HTERT RPE-1 (cell line): ENCODE measurements around the gene NKX1-1.
"Not testable (repeated sequence)": the region's sequence is repeated elsewhere in the genome, so short reads cannot be mapped to it uniquely, and the experiment has no call there.

Source experiments
- in situ Hi-C: fragments of 300-500 bp; cut with MboI; formaldehyde crosslinking; loops from 4 replicates; pipeline ENCODE4 v1.14.3; 2020; ENCODE audit warnings: low sequenced_read_pairs

The NKX1-1 gene

GRCh38 chr4:1375051-1375721 lies 31.1 kb downstream of the NKX1-1 start:
- in situ Hi-C loops: no loop called here

GRCh38 chr4:1374706-1375045 lies 31.6 kb downstream of the NKX1-1 start:
- in situ Hi-C loops: no loop called here

GRCh38 chr4:1373892-1374705 lies 32.1 kb downstream of the NKX1-1 start:
- in situ Hi-C loops: no loop called here

DNA sequence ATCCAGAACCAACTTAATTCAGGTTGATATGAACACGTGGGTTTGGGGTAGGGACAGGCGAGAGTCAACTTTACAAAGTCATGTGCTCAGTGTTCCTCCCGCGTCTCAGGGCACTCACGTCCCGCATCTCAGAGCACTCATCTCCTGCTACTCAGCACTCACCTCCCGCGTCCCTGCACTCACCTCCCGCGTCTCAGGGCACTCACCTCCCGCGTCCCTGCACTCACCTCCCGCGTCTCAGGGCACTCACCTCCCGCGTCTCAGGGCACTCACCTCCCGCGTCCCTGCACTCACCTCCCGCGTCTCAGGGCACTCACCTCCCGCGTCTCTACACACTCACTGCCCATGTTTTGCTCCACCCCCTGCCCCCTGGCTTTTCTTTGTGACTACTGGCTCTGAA lies 33.7 kb downstream of the NKX1-1 start:
- in situ Hi-C loops: not testable (repeated sequence)

DNA sequence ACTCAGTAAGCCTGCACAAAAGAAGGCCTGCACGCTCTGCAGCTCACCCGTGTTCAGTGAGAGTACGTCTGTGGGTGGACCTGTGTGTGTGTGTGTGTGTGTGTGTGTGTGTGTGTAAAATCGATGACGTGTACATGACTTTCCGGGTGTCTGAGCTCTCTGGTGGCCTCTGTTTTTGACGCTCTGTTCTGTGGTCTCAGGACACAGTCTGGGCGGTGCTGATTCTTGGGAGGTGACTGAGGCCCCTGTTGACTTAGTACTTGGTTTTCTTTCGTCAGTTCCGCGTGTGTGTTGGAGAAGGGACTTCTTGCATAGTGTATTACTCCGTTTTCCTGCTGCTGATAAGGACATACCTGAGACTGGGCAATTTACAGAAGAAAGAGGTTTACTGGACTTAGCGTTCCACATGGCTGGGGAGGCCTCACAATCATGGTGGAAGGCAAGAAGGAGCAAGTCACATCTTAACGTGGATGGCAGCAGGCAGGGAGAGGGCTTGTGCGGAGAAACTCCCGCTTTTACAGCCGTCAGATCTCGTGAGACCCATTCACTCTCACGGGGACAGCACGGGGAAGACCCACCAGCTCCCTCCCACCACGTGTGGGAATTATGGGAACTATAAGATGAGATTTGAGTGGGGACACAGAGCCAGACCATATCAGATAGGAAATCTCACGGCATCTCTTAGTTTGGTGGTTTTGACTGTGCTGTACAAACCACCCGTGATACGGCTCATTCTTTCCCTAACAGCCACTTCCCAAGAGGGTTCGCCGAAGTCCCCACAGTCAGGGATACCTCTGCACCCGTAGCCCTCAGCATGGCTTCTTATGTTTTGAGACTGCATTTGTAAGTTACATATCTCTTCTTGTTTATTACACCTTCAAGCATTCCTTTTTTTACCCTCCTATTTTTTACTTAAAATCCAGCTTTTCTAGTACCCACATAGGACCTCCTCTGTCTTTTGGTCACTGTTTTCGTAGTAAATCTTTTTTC lies 34.8 kb downstream of the NKX1-1 start:
- in situ Hi-C loops: no loop called here

DNA sequence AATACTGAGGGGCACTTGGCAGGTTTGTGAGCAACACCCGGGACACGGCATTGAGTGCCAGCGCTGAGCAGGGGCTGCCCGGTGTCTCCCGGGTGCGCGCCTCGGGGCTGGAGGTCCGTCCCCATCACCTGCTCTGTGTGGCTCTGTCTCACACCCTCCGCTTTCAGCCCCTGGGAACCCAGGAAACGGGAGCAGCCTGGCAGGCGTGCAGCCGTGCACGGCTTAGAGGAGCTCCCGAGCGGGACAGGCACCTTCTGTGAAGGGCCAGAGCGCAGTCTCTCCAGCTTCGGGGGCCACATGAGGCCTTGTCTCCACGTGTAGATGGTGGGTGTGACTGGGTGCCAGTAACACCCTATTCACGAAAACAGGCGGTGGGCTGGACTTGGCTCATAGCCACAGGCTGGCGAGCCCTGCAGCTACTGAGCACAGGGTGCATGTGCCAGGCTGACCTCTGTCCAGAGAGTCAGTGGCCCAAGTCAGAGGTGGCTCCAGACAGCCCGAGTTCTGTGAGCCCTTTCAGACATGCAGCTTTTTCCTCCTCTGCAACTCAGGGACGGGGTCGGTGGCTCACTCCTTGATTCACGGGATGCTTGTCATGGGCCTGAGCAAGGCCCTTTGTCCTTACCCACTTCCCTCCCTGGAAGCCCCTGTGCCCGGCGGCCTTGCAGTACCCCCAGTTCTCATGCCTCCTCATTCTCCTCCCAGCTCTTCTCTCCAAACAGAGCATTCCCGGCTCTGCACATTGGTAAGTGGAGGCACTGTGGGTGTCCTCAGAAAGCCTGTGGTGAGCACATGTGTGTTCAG lies 35.7 kb downstream of the NKX1-1 start:
- in situ Hi-C loops: no loop called here

DNA sequence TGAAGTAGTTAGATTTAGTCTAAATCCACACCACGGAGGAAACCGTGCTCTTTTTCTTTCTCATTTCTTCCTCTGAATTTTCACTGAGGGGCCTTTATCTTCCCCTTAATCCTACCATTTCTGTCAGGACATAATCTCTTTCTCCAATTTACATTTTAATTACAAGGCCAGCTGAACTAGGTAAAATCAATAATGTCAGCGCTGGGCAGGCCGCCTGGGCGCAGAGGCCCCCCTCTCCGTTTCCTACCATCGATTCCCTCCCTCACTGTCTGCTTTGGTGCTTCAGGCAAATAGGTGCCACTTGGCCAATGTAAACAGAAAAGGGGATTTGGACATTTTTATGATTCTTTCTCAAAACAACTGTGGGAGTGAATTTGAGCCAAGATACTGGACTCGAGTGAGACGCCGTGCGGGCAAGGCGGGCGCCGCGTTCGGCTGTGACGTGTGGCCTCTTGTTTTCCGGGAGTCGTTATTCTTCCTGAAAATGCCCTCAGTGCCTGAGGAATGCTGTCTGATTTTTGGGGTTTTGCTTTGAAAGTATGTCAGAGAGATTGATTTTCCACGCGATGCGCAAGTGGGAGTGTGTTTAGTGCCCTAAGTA lies 36.7 kb downstream of the NKX1-1 start:
- in situ Hi-C loops: no loop called here

DNA sequence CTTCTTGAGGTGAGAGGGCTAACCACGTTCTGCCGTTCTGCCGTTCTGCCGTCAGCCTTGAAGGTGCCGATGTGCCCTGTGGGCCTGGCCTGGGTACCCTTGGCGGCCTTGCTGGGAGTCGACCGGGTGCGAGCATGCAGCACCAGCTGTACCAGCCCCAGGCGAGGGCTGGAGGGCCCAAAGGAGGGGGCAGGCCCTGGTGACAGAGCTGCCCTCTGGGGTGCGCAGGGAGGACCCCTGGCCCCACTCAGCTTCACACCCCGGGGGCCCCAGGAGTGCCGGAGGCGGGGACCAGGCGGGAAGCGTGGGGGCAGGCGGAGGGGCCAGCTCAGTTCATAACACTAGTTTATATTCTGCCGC lies 37.2 kb downstream of the NKX1-1 start:
- in situ Hi-C loops: no loop called here

- in situ Hi-C loops: no loop called here
Observed at GRCh38 chr4:1368421-1369090, 37.7 kb downstream of the NKX1-1 start.

DNA sequence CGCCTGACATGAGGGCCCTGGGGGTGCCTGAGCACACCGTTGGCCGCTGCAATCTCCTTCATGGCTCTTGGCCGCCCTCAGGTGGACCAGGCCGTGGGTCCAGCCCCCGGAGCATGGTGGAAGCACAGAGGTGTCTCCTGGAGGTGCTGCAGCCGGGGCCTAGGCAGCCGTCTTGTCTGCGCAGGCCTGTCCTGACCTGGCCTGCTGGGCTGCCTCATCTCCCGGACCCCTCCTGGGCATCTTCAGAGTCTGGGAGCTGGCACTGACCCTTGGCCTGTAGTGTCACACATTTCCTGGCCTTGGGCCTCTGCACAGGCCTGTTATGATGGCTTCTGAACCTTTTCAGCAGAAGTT lies 38.3 kb downstream of the NKX1-1 start:
- in situ Hi-C loops: no loop called here

GRCh38 chr4:1367230-1367935 lies 38.9 kb downstream of the NKX1-1 start:
- in situ Hi-C loops: no loop called here

DNA sequence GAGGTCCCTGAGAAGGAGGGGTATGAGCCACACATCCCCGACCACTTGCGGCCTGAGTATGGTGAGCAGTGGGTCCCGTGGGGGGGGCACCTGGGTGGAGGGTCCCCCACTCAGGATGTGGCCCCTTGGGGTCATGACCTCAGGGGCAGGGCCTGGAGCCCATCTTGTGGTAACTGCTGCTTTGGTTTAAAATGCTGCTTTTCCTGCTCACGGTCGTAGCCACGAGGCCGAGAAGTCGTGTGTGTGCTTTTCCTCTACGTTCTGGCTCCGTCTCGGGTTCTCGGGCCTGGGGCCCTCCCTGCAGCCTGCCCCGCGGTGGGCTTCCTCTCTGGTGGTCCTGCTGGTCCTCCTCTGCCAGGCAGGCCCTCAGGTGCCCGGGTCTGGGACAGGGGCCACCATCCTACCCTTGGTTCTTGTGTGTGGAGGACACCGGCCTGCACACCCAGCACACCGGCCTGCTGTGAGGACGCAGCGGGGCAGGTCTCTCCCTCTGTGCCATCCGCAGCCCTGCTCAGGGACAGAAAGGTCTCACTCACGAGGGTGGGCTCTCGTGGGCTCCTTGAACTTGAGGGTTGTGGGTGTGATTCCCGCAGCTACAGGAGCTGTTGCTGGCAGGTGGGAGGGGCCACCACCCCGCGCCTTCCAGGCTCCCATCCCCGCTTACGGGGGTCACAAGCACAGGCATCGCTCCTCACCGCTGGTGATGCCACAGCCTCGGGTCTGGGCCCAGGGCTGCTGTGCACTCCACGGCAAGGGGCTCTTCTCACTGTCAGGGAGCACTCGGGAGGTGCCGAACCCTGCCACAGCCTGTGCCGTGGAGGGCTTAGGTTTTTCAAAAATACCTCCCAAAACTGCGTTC lies 39.6 kb downstream of the NKX1-1 start:
- in situ Hi-C loops: no loop called here

- in situ Hi-C loops: no loop called here
Observed at GRCh38 chr4:1365271-1366178, 40.7 kb downstream of the NKX1-1 start.

- in situ Hi-C loops: no loop called here
Observed at GRCh38 chr4:1364748-1365147, 41.5 kb downstream of the NKX1-1 start.

DNA sequence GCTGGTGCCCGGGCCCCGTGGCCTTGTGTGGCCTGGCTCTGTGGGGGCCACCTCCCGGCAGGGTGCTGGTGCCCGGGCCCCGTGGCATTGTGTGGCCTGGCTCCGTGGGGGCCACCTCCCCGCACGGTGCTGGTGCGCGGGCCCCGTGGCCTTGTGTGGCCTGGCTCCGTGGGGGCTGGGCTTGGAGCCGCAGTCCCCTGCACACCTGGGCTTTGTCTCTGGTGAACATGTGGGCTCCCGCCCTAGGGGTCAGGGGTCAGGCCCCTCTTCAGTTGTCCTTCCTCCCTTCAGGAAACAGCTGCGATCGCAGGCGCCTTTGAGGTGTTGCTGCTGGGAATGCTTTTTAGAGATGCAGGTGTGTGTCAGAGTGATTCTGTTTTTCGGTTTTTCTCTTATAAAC lies 42.0 kb downstream of the NKX1-1 start:
- in situ Hi-C loops: no loop called here

- in situ Hi-C loops: no loop called here
Observed at GRCh38 chr4:1363513-1363912, 42.7 kb downstream of the NKX1-1 start.

GRCh38 chr4:1362521-1362920 lies 43.7 kb downstream of the NKX1-1 start:
- in situ Hi-C loops: no loop called here
